OCI-LY1 (cell line): Measurements from ENCODE around the gene SPECC1L.

Experiments used
- H2AFZ ChIP-seq: fragments of 200-600 bp; sonication (generic), shearing (Covaris generic); 2 replicates; pipeline ENCODE4 v1.6.0; 2014; ENCODE audit warnings: antibody characterized with exemption, mild to moderate bottlenecking, low read length
- H3F3A ChIP-seq: fragments of 200-600 bp; sonication (generic), shearing (Covaris generic); 2 replicates; pipeline ENCODE4 v1.6.0; 2014; ENCODE audit warnings: mild to moderate bottlenecking, antibody characterized with exemption, low read length, moderate library complexity; ENCODE audit not compliant: insufficient read depth
- H3K27ac ChIP-seq: fragments of 200-600 bp; sonication (generic); 2 replicates; pipeline ENCODE4 v1.5.1; 2014; ENCODE audit warnings: low read length, mixed run types, mild to moderate bottlenecking, low read depth; ENCODE audit not compliant: poor library complexity, severe bottlenecking
- H3K27me3 ChIP-seq: fragments of 200-600 bp; sonication (generic); 2 replicates; pipeline ENCODE4 v1.6.0; 2014; ENCODE audit warnings: antibody characterized with exemption, mild to moderate bottlenecking, low read length, moderate library complexity; ENCODE audit not compliant: insufficient read depth
- H3K36me3 ChIP-seq: fragments of 200-600 bp; sonication (generic); 2 replicates; pipeline ENCODE4 v1.6.1; 2014; ENCODE audit warnings: mild to moderate bottlenecking, antibody characterized with exemption, low read length, moderate library complexity, mixed read lengths; ENCODE audit not compliant: insufficient read depth
- H3K4me1 ChIP-seq: fragments of 200-600 bp; sonication (generic); 2 replicates; pipeline ENCODE4 v1.5.1; 2014; ENCODE audit warnings: mild to moderate bottlenecking, low read length, moderate library complexity; ENCODE audit not compliant: insufficient read depth, severe bottlenecking
- H3K4me2 ChIP-seq: fragments of 200-600 bp; sonication (generic), shearing (Covaris generic); 2 replicates; pipeline ENCODE4 v1.6.1; 2014; ENCODE audit warnings: low read length
- H3K4me3 ChIP-seq: fragments of 200-600 bp; sonication (generic); 2 replicates; pipeline ENCODE4 v1.5.1; 2014; ENCODE audit warnings: low read length, low read depth, mild to moderate bottlenecking, mixed read lengths; ENCODE audit not compliant: poor library complexity, severe bottlenecking
- H3K79me2 ChIP-seq: fragments of 200-600 bp; shearing (Covaris generic); 2 replicates; pipeline ENCODE4 v1.6.1; 2016; ENCODE audit warnings: mixed run types, low read length, mixed read lengths; ENCODE audit not compliant: insufficient read depth
- H3K9ac ChIP-seq: fragments of 200-600 bp; sonication (generic), shearing (Covaris generic); 2 replicates; pipeline ENCODE4 v1.6.1; 2014; ENCODE audit warnings: mild to moderate bottlenecking, low read length, mixed read lengths
- H3K9me2 ChIP-seq: fragments of 200-600 bp; sonication (generic), shearing (Covaris generic); 2 replicates; pipeline ENCODE4 v1.6.1; 2014; ENCODE audit warnings: low read depth, mild to moderate bottlenecking, low read length, mixed read lengths
- H3K9me3 ChIP-seq: fragments of 200-600 bp; shearing (Covaris generic); 2 replicates; pipeline ENCODE4 v1.6.1; 2014; ENCODE audit warnings: low read length, mixed read lengths
- H4K20me1 ChIP-seq: fragments of 200-600 bp; sonication (generic), shearing (Covaris generic); 2 replicates; pipeline ENCODE4 v1.6.0; 2016; ENCODE audit warnings: mild to moderate bottlenecking, low read length; ENCODE audit not compliant: insufficient read depth
- CTCF ChIP-seq: fragments of 200-600 bp; sonication (generic), shearing (Covaris generic); IDR thresholded peaks from 2 replicates; pipeline ENCODE4 v1.5.1; 2017; ENCODE audit warnings: mild to moderate bottlenecking, antibody characterized with exemption, low read length, moderate library complexity, mixed read lengths
- EZH2 ChIP-seq: fragments of 200-600 bp; sonication (generic), shearing (Covaris generic); IDR thresholded peaks from 2 replicates; pipeline ENCODE4 v1.8.0; 2017; ENCODE audit warnings: borderline replicate concordance, mixed run types, mild to moderate bottlenecking, antibody characterized with exemption, low read length, moderate library complexity, mixed read lengths

Gene SPECC1L

DNA sequence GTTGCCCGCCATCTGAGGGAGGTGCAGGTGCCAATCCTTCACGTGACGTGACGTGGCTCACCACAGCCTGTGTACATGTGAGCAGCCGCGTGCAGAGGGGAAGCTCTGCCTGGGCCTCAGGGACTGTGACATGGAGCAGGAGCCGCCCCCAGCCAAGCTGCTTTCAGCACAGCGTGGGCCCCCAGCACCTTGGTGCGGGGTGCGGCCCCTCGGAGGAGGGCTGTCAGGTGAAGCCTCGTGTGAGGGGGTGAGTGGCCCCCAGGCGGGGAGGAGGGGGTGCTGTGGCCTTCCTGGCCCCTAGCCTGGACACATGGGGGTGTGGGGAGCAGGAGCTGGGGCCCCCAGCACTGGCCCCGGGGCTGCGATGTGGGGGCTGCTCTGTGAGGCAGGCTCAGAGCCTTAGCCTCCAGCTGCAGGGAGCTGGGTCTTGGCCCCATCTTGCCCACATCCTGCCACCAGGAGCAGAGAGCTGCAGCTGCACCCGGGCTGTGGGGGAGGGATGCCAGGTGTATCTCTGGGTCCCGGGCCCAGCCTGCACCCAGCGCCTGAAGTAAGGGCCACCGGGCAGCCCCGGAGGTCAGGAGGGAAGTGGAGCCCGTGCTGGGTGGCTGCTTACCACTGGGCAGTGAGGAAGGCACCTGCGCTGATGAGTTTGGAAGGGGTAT lies 157.0 kb downstream of the SPECC1L start, which contains the start of gene ADORA2A:
TSS of gene ADORA2A (plus strand) at position 100 of the 665 bp plus-strand sequence. CDS start 5,806 bp downstream, outside the sequence.
- no peaks in the 10 kb centered on the region for H3K36me3 ChIP-seq
- peak within 1 kb of the TSS; percentile 68 for H3K9ac ChIP-seq
- H3F3A ChIP-seq: no peaks in the 10 kb centered on the region
- H2AFZ ChIP-seq: no peak within 1 kb of the TSS
- H3K4me3 ChIP-seq: peak within 1 kb of the TSS; percentile 69
- H3K27me3 ChIP-seq: no peaks in the 10 kb centered on the region
- H3K4me2 ChIP-seq: peak within 1 kb of the TSS; percentile 70
- peaks cover 89% of the 10 kb centered on the region for H3K4me1 ChIP-seq
- H3K9me2 ChIP-seq: no peaks in the 10 kb centered on the region
- TF ChIP-seq CTCF (no peak), EZH2 (no peak)
- no peaks in the 10 kb centered on the region for H3K9me3 ChIP-seq
- H3K79me2 ChIP-seq: no peaks in the 10 kb centered on the region
- H3K27ac ChIP-seq: peak within 1 kb of the TSS; percentile 99
- H4K20me1 ChIP-seq: no peaks in the 10 kb centered on the region

- peaks cover 98% of the 10 kb centered on the region for H3K4me1 ChIP-seq
- H3K9me3 ChIP-seq: no peaks in the 10 kb centered on the region
- H3K9ac ChIP-seq: peak overlapping the region; percentile 68
- TF ChIP-seq EZH2 (no peak), CTCF (no peak)
- 0 out of 2 replicates have a peak, but pooled peaks cover 7% of the 10 kb centered on the region for H3F3A ChIP-seq
- no peaks in the 10 kb centered on the region for H3K79me2 ChIP-seq
- no peaks in the 10 kb centered on the region for H3K9me2 ChIP-seq
- peak overlapping the region; percentile 70 for H3K4me2 ChIP-seq
- no peak overlapping the region for H2AFZ ChIP-seq
- peak overlapping the region; percentile 99 for H3K27ac ChIP-seq
- no peaks in the 10 kb centered on the region for H3K36me3 ChIP-seq
- H4K20me1 ChIP-seq: no peaks in the 10 kb centered on the region
- no peaks in the 10 kb centered on the region for H3K27me3 ChIP-seq
- peak overlapping the region; percentile 69 for H3K4me3 ChIP-seq
Observed at GRCh38 chr22:24428751-24429410, 158.2 kb downstream of the SPECC1L start.

DNA sequence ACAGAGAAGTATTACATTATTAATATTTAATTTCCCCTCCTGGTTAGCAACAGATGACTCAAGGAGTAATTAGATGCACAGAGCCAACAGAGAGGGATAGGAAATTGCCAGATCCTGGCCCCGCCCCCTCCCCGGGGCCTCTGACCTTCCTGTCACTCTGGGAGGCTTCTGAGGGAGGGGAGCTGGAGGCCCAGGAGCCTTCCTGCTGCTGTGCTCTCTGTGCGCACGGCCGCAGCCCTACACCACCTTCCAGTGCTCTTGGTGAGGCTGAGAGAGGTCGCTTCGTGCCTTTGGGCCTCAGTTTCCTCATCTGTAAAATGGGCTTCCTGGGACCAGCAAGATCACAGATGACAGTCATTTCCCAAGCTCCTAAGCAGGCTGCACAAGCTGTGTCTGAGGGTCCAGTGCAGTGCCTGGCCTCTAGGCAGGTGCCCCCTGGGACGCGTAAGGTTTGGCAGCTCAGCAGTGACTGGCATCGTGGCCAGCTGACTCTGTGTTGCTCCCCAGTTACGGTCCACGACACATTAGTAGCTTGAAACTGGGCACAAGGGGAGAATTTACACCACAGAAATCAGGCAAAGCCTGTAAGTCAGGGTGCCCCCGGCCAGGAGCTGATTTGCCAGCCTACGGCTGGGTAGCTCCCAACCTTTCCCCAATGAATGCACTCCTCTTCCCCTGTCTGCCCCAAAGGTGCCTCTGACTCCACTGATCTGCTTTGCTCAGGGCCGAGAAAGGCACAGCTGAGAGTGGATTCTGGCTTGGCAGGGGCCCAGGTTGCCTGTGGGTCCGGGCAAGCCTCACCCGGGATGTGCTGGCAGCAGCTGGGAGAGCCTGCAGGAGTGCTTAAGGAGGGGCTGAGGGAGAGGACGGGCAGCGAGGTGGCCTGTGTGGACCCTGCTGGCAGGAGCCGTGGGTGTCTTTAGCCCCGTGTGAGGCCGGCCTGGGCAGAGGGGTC lies 159.1 kb downstream of the SPECC1L start:
- TF ChIP-seq CTCF (no peak), EZH2 (no peak)
- H2AFZ ChIP-seq: no peak overlapping the region
- H3K9me2 ChIP-seq: no peaks in the 10 kb centered on the region
- H4K20me1 ChIP-seq: no peaks in the 10 kb centered on the region
- H3K79me2 ChIP-seq: no peaks in the 10 kb centered on the region
- H3F3A ChIP-seq: peaks cover 14% of the 10 kb centered on the region; the same call in 1 of the 2 replicates
- no peaks in the 10 kb centered on the region for H3K27me3 ChIP-seq
- peak overlapping the region; percentile 68 for H3K9ac ChIP-seq
- H3K9me3 ChIP-seq: no peaks in the 10 kb centered on the region
- peak overlapping the region; percentile 69 for H3K4me3 ChIP-seq
- H3K27ac ChIP-seq: peak overlapping the region; percentile 99
- no peaks in the 10 kb centered on the region for H3K36me3 ChIP-seq
- peak overlapping the region; percentile 70 for H3K4me2 ChIP-seq
- H3K4me1 ChIP-seq: peaks cover 100% of the 10 kb centered on the region
